ENCODE data around the gene TJAP1. TPM values are rescaled to one million over a fixed set of nuclear protein-coding genes. Genes with fewer than 3 reads are reported as not detected.

Gene TJAP1
- polyA plus RNA-seq, 1 donor from 2014 or later: 11.4 TPM

GRCh38 chr6:43506171-43506570 is 28.8 kb downstream of the TJAP1 start:
- Histone ChIP-seq H3K4me3 (ENCODE audit: low read length) (no peak overlapping the region), H3K9me3 (ENCODE audit: low read length) (no peaks in the 10 kb centered on the region), H3K9ac (ENCODE audit: low read length) (no peak overlapping the region), H3F3A (ENCODE audit: insufficient read depth, low read length, poor library complexity, severe bottlenecking) (no peaks in the 10 kb centered on the region), H4K20me1 (ENCODE audit: insufficient read depth) (no peaks in the 10 kb centered on the region), H3K36me3 (ENCODE audit: insufficient read depth, low read length) (peaks cover 5% of the 10 kb centered on the region), H3K27ac (ENCODE audit: low read length) (no peak overlapping the region), H3K4me2 (ENCODE audit: low read length) (no peak overlapping the region), H3K79me2 (replicated peaks; ENCODE audit: insufficient read depth, low read length) (no peaks in the 10 kb centered on the region), H2AFZ (ENCODE audit: low read depth, low read length) (no peak overlapping the region), H3K27me3 (ENCODE audit: insufficient read depth, low read depth, low read length) (no peaks in the 10 kb centered on the region), H3K9me2 (ENCODE audit: insufficient read depth, low read length) (no peaks in the 10 kb centered on the region)
- TF ChIP-seq EZH2 (IDR thresholded peaks at IDR 0.05; ENCODE audit: borderline replicate concordance, insufficient read depth, low read length, poor library complexity, severe bottlenecking): no peak
- no peak for TF ChIP-seq CTCF (IDR thresholded peaks at IDR 0.05; ENCODE audit: poor library complexity, severe bottlenecking)
- TF ChIP-seq MXI1 (conservative IDR thresholded peaks at IDR 0.05; ENCODE audit: poor library complexity, severe bottlenecking): no peak
- TF ChIP-seq RAD21 (conservative IDR thresholded peaks at IDR 0.05): no peak
- TF ChIP-seq SMC3 (conservative IDR thresholded peaks at IDR 0.05; ENCODE audit: poor library complexity): no peak
- no peak for TF ChIP-seq EP300 (conservative IDR thresholded peaks at IDR 0.05; ENCODE audit: poor library complexity, severe bottlenecking)
- TF ChIP-seq REST (IDR thresholded peaks at IDR 0.05; ENCODE audit: borderline replicate concordance): no peak
- TF ChIP-seq TAF1 (IDR thresholded peaks at IDR 0.05; ENCODE audit: low read depth): no peak
- TF ChIP-seq POLR2AphosphoS5 (IDR thresholded peaks at IDR 0.05): no peak

- H3K79me2 ChIP-seq (replicated peaks; ENCODE audit: insufficient read depth, low read length): no peaks in the 10 kb centered on the region
- H2AFZ ChIP-seq (ENCODE audit: low read depth, low read length): no peak overlapping the region
- TF ChIP-seq TAF1 (IDR thresholded peaks at IDR 0.05; ENCODE audit: low read depth): no peak
- TF ChIP-seq EZH2 (IDR thresholded peaks at IDR 0.05; ENCODE audit: borderline replicate concordance, insufficient read depth, low read length, poor library complexity, severe bottlenecking): no peak
- TF ChIP-seq EP300 (conservative IDR thresholded peaks at IDR 0.05; ENCODE audit: poor library complexity, severe bottlenecking): no peak
- TF ChIP-seq POLR2AphosphoS5 (IDR thresholded peaks at IDR 0.05): no peak
- TF ChIP-seq RAD21 (conservative IDR thresholded peaks at IDR 0.05): peak; percentile 90
- peak; percentile 96 for TF ChIP-seq CTCF (IDR thresholded peaks at IDR 0.05; ENCODE audit: poor library complexity, severe bottlenecking)
- no peak for TF ChIP-seq MXI1 (conservative IDR thresholded peaks at IDR 0.05; ENCODE audit: poor library complexity, severe bottlenecking)
- TF ChIP-seq SMC3 (conservative IDR thresholded peaks at IDR 0.05; ENCODE audit: poor library complexity): peak; percentile 85
- no peak for TF ChIP-seq REST (IDR thresholded peaks at IDR 0.05; ENCODE audit: borderline replicate concordance)
- H3K27me3 ChIP-seq (ENCODE audit: insufficient read depth, low read depth, low read length): no peaks in the 10 kb centered on the region
- peaks cover 5% of the 10 kb centered on the region for H3K36me3 ChIP-seq (ENCODE audit: insufficient read depth, low read length)
- H3K9ac ChIP-seq (ENCODE audit: low read length): no peak overlapping the region
- H3K27ac ChIP-seq (ENCODE audit: low read length): no peak overlapping the region
- no peak overlapping the region for H3K4me3 ChIP-seq (ENCODE audit: low read length)
- H4K20me1 ChIP-seq (ENCODE audit: insufficient read depth): no peaks in the 10 kb centered on the region
- H3K9me2 ChIP-seq (ENCODE audit: insufficient read depth, low read length): no peaks in the 10 kb centered on the region
- no peaks in the 10 kb centered on the region for H3K9me3 ChIP-seq (ENCODE audit: low read length)
- H3K4me2 ChIP-seq (ENCODE audit: low read length): no peak overlapping the region
- no peaks in the 10 kb centered on the region for H3F3A ChIP-seq (ENCODE audit: insufficient read depth, low read length, poor library complexity, severe bottlenecking)
Observed at GRCh38 chr6:43506667-43507471, 29.5 kb downstream of the TJAP1 start.
